Astrocyte (in vitro differentiated cells and primary cell): ENCODE results near the gene KAT2B. TPM values are rescaled to one million over a fixed set of nuclear protein-coding genes. Genes with fewer than 3 reads are reported as not detected.

Experiments
- DNase-seq: peaks from one replicate; pipeline ENCODE4 v3.0.0-alpha.2; 2010; ENCODE audit warnings: low read depth
- FAIRE-seq: peaks from 2 replicates; lab custom pipeline; 2011; peaks lifted over from hg19 to GRCh38; lab: Jason Lieb, UNC
- H2AFZ ChIP-seq: 2 replicates; pipeline ENCODE4 v1.6.0; 2012; ENCODE audit warnings: low read depth, low read length, inconsistent platforms
- H3K27ac ChIP-seq: 2 replicates; pipeline ENCODE4 v1.5.1; 2011; ENCODE audit warnings: low read depth, low read length, inconsistent platforms
- H3K27me3 ChIP-seq: 2 replicates; pipeline ENCODE4 v1.6.0; 2011; ENCODE audit warnings: low read length, inconsistent platforms; ENCODE audit not compliant: insufficient read depth
- H3K36me3 ChIP-seq: 2 replicates; pipeline ENCODE4 v1.5.1; 2011; ENCODE audit warnings: low read length, inconsistent platforms; ENCODE audit not compliant: insufficient read depth
- H3K4me1 ChIP-seq: 2 replicates; pipeline ENCODE4 v1.5.1; 2011; ENCODE audit warnings: low read length, inconsistent platforms; ENCODE audit not compliant: insufficient read depth
- H3K4me2 ChIP-seq: 2 replicates; pipeline ENCODE4 v1.6.0; 2012; ENCODE audit warnings: low read length, inconsistent platforms
- H3K4me3 ChIP-seq: 2 replicates; pipeline ENCODE4 v1.5.1; 2011; ENCODE audit warnings: low read depth, mild to moderate bottlenecking, low read length, inconsistent platforms; ENCODE audit not compliant: insufficient read depth
- H3K79me2 ChIP-seq: 2 replicates; pipeline ENCODE4 v1.6.0; 2012; ENCODE audit warnings: mild to moderate bottlenecking, low read length, inconsistent platforms; ENCODE audit not compliant: insufficient read depth
- H3K9ac ChIP-seq: 2 replicates; pipeline ENCODE4 v1.6.0; 2012; ENCODE audit warnings: mild to moderate bottlenecking, low read length, inconsistent platforms
- H3K9me3 ChIP-seq: 2 replicates; pipeline ENCODE4 v1.5.1; 2012; ENCODE audit warnings: low read depth, mild to moderate bottlenecking, low read length, inconsistent platforms; ENCODE audit not compliant: insufficient read depth
- H4K20me1 ChIP-seq: 2 replicates; pipeline ENCODE4 v1.6.0; 2012; ENCODE audit warnings: low read length, inconsistent platforms; ENCODE audit not compliant: insufficient read depth
- H3K27ac Mint-ChIP-seq: one replicate; pipeline ENCODE4 v1.8.0; 2021; ENCODE audit warnings: mild to moderate bottlenecking, mixed read lengths; ENCODE audit not compliant: unreplicated experiment
- H3K27me3 Mint-ChIP-seq: one replicate; pipeline ENCODE4 v1.8.0; 2021; ENCODE audit warnings: low read depth, mixed read lengths; ENCODE audit not compliant: unreplicated experiment
- H3K36me3 Mint-ChIP-seq: one replicate; pipeline ENCODE4 v1.8.0; 2021; ENCODE audit warnings: low read depth, mixed read lengths; ENCODE audit not compliant: unreplicated experiment
- H3K4me1 Mint-ChIP-seq: one replicate; pipeline ENCODE4 v1.8.0; 2021; ENCODE audit warnings: low read depth, mixed read lengths; ENCODE audit not compliant: unreplicated experiment
- H3K4me3 Mint-ChIP-seq: one replicate; pipeline ENCODE4 v1.8.0; 2021; ENCODE audit warnings: mild to moderate bottlenecking, moderate library complexity, mixed read lengths; ENCODE audit not compliant: unreplicated experiment
- H3K9me3 Mint-ChIP-seq: one replicate; pipeline ENCODE4 v1.8.0; 2021; ENCODE audit warnings: mild to moderate bottlenecking, mixed read lengths; ENCODE audit not compliant: unreplicated experiment
- CTCF ChIP-seq: IDR thresholded peaks from 2 replicates; pipeline ENCODE4 v1.5.1; 2011; ENCODE audit warnings: low read depth, mild to moderate bottlenecking, inconsistent platforms, low read length, moderate library complexity; ENCODE audit not compliant: insufficient read depth
- EZH2 ChIP-seq: IDR thresholded peaks from 2 replicates; pipeline ENCODE4 v1.6.1; 2012; ENCODE audit warnings: mild to moderate bottlenecking, low read length, inconsistent platforms; ENCODE audit not compliant: insufficient read depth
- total RNA-seq: library from RNA; stranded (reverse); gene quantifications from 2 replicates; pipeline ENCODE4 v1.2.1, GENCODE V29; 2021

The KAT2B gene
- total RNA-seq, 1 donor from 2014 or later = 4.9 TPM

- no peaks in the 10 kb centered on the region for H3K4me1 ChIP-seq
- H3K79me2 ChIP-seq = no peaks in the 10 kb centered on the region
- H4K20me1 ChIP-seq = no peaks in the 10 kb centered on the region
- H3K4me3 Mint-ChIP-seq = no peak overlapping the region
- H3K36me3 Mint-ChIP-seq = peaks cover 3% of the 10 kb centered on the region
- H3K9me3 ChIP-seq = no peaks in the 10 kb centered on the region
- no peak overlapping the region for H3K27ac ChIP-seq
- H3K4me3 ChIP-seq = no peak overlapping the region
- TF ChIP-seq EZH2 (no peak), CTCF (no peak)
- no peak overlapping the region for H2AFZ ChIP-seq
- H3K9me3 Mint-ChIP-seq = no peaks in the 10 kb centered on the region
- H3K4me2 ChIP-seq = no peak overlapping the region
- no peak overlapping the region for H3K9ac ChIP-seq
- H3K27me3 Mint-ChIP-seq = no peaks in the 10 kb centered on the region
- FAIRE-seq (no peak), DNase-seq (no peak)
- H3K27ac Mint-ChIP-seq = no peak overlapping the region
- no peaks in the 10 kb centered on the region for H3K36me3 ChIP-seq
- no peaks in the 10 kb centered on the region for H3K27me3 ChIP-seq
- no peaks in the 10 kb centered on the region for H3K4me1 Mint-ChIP-seq
Observed at GRCh38 chr3:20121088-20121487, 80.8 kb downstream of the KAT2B start.

GRCh38 chr3:20123131-20123652 is 82.9 kb downstream of the KAT2B start:
- H3K27ac ChIP-seq = no peak overlapping the region
- no peak for FAIRE-seq
- no peak overlapping the region for H3K4me2 ChIP-seq
- H3K4me1 ChIP-seq = no peaks in the 10 kb centered on the region
- Mint-ChIP-seq H3K9me3 (no peaks in the 10 kb centered on the region), H3K36me3 (peaks cover 3% of the 10 kb centered on the region), H3K4me3 (no peak overlapping the region), H3K4me1 (no peaks in the 10 kb centered on the region), H3K27me3 (no peaks in the 10 kb centered on the region), H3K27ac (no peak overlapping the region)
- H2AFZ ChIP-seq = no peak overlapping the region
- no peaks in the 10 kb centered on the region for H3K79me2 ChIP-seq
- no peak for DNase-seq
- no peaks in the 10 kb centered on the region for H3K9me3 ChIP-seq
- TF ChIP-seq CTCF (no peak), EZH2 (no peak)
- no peak overlapping the region for H3K4me3 ChIP-seq
- H3K9ac ChIP-seq = no peak overlapping the region
- no peaks in the 10 kb centered on the region for H4K20me1 ChIP-seq
- no peaks in the 10 kb centered on the region for H3K36me3 ChIP-seq
- no peaks in the 10 kb centered on the region for H3K27me3 ChIP-seq

GRCh38 chr3:20125289-20125688 is 85.0 kb downstream of the KAT2B start:
- no peak overlapping the region for H2AFZ ChIP-seq
- no peak overlapping the region for H3K27ac Mint-ChIP-seq
- H3K36me3 ChIP-seq = no peaks in the 10 kb centered on the region
- H3K4me1 Mint-ChIP-seq = no peaks in the 10 kb centered on the region
- no peak overlapping the region for H3K4me3 Mint-ChIP-seq
- DNase-seq (no peak), FAIRE-seq (no peak)
- H3K9me3 ChIP-seq = no peaks in the 10 kb centered on the region
- no peak for TF ChIP-seq EZH2
- no peak for TF ChIP-seq CTCF
- H3K4me2 ChIP-seq = no peak overlapping the region
- no peaks in the 10 kb centered on the region for H4K20me1 ChIP-seq
- H3K79me2 ChIP-seq = no peaks in the 10 kb centered on the region
- no peak overlapping the region for H3K9ac ChIP-seq
- H3K27me3 Mint-ChIP-seq = no peaks in the 10 kb centered on the region
- no peaks in the 10 kb centered on the region for H3K27me3 ChIP-seq
- peaks cover 3% of the 10 kb centered on the region for H3K36me3 Mint-ChIP-seq
- no peaks in the 10 kb centered on the region for H3K4me1 ChIP-seq
- no peaks in the 10 kb centered on the region for H3K9me3 Mint-ChIP-seq
- H3K4me3 ChIP-seq = no peak overlapping the region
- H3K27ac ChIP-seq = no peak overlapping the region
